ENCODE measurements around the gene SPTB.

The SPTB gene

GRCh38 chr14:64708148-64709004 lies 171.3 kb downstream of the SPTB start:
- DNase-seq (ENCODE audit: low spot score), result no peak

GRCh38 chr14:64707661-64708060 lies 172.0 kb downstream of the SPTB start:
- DNase-seq (ENCODE audit: low spot score), result no peak

- DNase-seq (ENCODE audit: low spot score), result no peak
Observed at GRCh38 chr14:64706593-64707193, 173.0 kb downstream of the SPTB start.

GRCh38 chr14:64706119-64706592 lies 173.6 kb downstream of the SPTB start:
- no peak for DNase-seq (ENCODE audit: low spot score)

GRCh38 chr14:64705381-64706118 lies 174.2 kb downstream of the SPTB start:
- DNase-seq (ENCODE audit: low spot score), result no peak

GRCh38 chr14:64704743-64705380 lies 174.8 kb downstream of the SPTB start:
- no peak for DNase-seq (ENCODE audit: low spot score)

GRCh38 chr14:64704143-64704742 lies 175.5 kb downstream of the SPTB start, which contains the start of gene PLEKHG3:
TSS of gene PLEKHG3 (plus strand) at chr14:64704424. CDS start at chr14:64727632, 23,208 bp downstream.
- no peak for DNase-seq (ENCODE audit: low spot score)

- DNase-seq (ENCODE audit: low spot score), result no peak
Observed at GRCh38 chr14:64703395-64704142, 176.1 kb downstream of the SPTB start.

GRCh38 chr14:64702493-64703394 lies 177.0 kb downstream of the SPTB start:
- DNase-seq (ENCODE audit: low spot score), result no peak

GRCh38 chr14:64701660-64702059 lies 178.0 kb downstream of the SPTB start:
- DNase-seq (ENCODE audit: low spot score), result no peak

GRCh38 chr14:64700894-64701293 lies 178.8 kb downstream of the SPTB start:
- no peak for DNase-seq (ENCODE audit: low spot score)

GRCh38 chr14:64700290-64700689 lies 179.4 kb downstream of the SPTB start:
- no peak for DNase-seq (ENCODE audit: low spot score)

GRCh38 chr14:64698903-64699302 lies 180.8 kb downstream of the SPTB start:
- DNase-seq (ENCODE audit: low spot score), result no peak

- DNase-seq (ENCODE audit: low spot score), result no peak
Observed at GRCh38 chr14:64696355-64696857, 183.3 kb downstream of the SPTB start.

Data from germinal center (tissue), 1 donor.